ENCODE results near the gene MED12L.

MED12L gene

DNA sequence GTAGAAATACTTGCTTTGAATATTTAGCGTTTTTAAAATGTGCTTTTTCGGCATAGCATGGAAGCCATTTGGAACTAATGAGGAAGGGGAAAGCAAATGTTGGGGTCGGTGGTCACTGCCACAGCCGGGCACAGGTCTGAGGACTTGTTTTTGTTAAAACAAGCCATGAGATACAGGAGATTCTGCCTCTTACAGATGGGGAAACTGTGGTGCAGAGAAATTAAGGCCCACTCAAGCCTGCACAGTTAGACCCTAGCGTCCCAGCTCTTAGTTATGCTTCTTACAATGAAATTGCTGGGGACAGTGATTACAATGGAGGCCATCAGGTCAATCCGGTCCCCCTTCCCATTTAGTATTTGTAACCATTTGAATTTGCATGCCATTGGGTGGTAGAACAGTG lies 120.0 kb downstream of the MED12L start (continued):
- TF ChIP-seq CSRNP3 (CRISPR knock-in tag; IDR thresholded peaks at IDR 0.05) (no peak), RARB (CRISPR knock-in tag; IDR thresholded peaks at IDR 0.05) (no peak), ZNF70 (CRISPR knock-in tag; IDR thresholded peaks at IDR 0.05) (no peak), ZNF8 (CRISPR knock-in tag; IDR thresholded peaks at IDR 0.05) (no peak), TCF4 (CRISPR knock-in tag; IDR thresholded peaks at IDR 0.05; ENCODE audit: borderline replicate concordance) (no peak)
- TF ChIP-seq, protein P1, sequence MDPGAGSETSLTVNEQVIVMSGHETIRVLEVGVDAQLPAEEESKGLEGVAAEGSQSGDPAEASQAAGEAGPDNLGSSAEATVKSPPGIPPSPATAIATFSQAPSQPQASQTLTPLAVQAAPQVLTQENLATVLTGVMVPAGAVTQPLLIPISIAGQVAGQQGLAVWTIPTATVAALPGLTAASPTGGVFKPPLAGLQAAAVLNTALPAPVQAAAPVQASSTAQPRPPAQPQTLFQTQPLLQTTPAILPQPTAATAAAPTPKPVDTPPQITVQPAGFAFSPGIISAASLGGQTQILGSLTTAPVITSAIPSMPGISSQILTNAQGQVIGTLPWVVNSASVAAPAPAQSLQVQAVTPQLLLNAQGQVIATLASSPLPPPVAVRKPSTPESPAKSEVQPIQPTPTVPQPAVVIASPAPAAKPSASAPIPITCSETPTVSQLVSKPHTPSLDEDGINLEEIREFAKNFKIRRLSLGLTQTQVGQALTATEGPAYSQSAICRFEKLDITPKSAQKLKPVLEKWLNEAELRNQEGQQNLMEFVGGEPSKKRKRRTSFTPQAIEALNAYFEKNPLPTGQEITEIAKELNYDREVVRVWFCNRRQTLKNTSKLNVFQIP (CRISPR knock-in tag; IDR thresholded peaks at IDR 0.05; ENCODE audit: borderline replicate concordance, low read depth): no peak

- no peak for ATAC-seq
- TF ChIP-seq ISL1 (CRISPR knock-in tag; IDR thresholded peaks at IDR 0.05): no peak
- TF ChIP-seq OSR1 (CRISPR knock-in tag; IDR thresholded peaks at IDR 0.05): no peak
- no peak for TF ChIP-seq CSRNP3 (CRISPR knock-in tag; IDR thresholded peaks at IDR 0.05)
- no peak for TF ChIP-seq CSDC2 (CRISPR knock-in tag; IDR thresholded peaks at IDR 0.05)
- TF ChIP-seq, protein P2, sequence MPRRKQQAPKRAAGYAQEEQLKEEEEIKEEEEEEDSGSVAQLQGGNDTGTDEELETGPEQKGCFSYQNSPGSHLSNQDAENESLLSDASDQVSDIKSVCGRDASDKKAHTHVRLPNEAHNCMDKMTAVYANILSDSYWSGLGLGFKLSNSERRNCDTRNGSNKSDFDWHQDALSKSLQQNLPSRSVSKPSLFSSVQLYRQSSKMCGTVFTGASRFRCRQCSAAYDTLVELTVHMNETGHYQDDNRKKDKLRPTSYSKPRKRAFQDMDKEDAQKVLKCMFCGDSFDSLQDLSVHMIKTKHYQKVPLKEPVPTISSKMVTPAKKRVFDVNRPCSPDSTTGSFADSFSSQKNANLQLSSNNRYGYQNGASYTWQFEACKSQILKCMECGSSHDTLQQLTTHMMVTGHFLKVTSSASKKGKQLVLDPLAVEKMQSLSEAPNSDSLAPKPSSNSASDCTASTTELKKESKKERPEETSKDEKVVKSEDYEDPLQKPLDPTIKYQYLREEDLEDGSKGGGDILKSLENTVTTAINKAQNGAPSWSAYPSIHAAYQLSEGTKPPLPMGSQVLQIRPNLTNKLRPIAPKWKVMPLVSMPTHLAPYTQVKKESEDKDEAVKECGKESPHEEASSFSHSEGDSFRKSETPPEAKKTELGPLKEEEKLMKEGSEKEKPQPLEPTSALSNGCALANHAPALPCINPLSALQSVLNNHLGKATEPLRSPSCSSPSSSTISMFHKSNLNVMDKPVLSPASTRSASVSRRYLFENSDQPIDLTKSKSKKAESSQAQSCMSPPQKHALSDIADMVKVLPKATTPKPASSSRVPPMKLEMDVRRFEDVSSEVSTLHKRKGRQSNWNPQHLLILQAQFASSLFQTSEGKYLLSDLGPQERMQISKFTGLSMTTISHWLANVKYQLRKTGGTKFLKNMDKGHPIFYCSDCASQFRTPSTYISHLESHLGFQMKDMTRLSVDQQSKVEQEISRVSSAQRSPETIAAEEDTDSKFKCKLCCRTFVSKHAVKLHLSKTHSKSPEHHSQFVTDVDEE (CRISPR knock-in tag; IDR thresholded peaks at IDR 0.05): no peak
- TF ChIP-seq, protein P3, sequence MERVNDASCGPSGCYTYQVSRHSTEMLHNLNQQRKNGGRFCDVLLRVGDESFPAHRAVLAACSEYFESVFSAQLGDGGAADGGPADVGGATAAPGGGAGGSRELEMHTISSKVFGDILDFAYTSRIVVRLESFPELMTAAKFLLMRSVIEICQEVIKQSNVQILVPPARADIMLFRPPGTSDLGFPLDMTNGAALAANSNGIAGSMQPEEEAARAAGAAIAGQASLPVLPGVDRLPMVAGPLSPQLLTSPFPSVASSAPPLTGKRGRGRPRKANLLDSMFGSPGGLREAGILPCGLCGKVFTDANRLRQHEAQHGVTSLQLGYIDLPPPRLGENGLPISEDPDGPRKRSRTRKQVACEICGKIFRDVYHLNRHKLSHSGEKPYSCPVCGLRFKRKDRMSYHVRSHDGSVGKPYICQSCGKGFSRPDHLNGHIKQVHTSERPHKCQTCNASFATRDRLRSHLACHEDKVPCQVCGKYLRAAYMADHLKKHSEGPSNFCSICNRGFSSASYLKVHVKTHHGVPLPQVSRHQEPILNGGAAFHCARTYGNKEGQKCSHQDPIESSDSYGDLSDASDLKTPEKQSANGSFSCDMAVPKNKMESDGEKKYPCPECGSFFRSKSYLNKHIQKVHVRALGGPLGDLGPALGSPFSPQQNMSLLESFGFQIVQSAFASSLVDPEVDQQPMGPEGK (CRISPR knock-in tag; IDR thresholded peaks at IDR 0.05; ENCODE audit: borderline replicate concordance): no peak
- TF ChIP-seq BACH2 (CRISPR knock-in tag; IDR thresholded peaks at IDR 0.05; ENCODE audit: borderline replicate concordance): no peak
- no peak for TF ChIP-seq ZC3H10 (CRISPR knock-in tag; IDR thresholded peaks at IDR 0.05)
- no peak for TF ChIP-seq ZNF8 (CRISPR knock-in tag; IDR thresholded peaks at IDR 0.05)
- TF ChIP-seq, protein P1 (CRISPR knock-in tag; IDR thresholded peaks at IDR 0.05; ENCODE audit: borderline replicate concordance, low read depth): no peak
- TF ChIP-seq ESRRG (CRISPR knock-in tag; IDR thresholded peaks at IDR 0.05): no peak
Observed at GRCh38 chr3:151206201-151206600, 120.7 kb downstream of the MED12L start.

- TF ChIP-seq CSDC2 (CRISPR knock-in tag; IDR thresholded peaks at IDR 0.05): no peak
- no peak for TF ChIP-seq TOX (CRISPR knock-in tag; IDR thresholded peaks at IDR 0.05; ENCODE audit: borderline replicate concordance)
- no peak for ATAC-seq
Observed at GRCh38 chr3:151209654-151210053, 124.2 kb downstream of the MED12L start.

DNA sequence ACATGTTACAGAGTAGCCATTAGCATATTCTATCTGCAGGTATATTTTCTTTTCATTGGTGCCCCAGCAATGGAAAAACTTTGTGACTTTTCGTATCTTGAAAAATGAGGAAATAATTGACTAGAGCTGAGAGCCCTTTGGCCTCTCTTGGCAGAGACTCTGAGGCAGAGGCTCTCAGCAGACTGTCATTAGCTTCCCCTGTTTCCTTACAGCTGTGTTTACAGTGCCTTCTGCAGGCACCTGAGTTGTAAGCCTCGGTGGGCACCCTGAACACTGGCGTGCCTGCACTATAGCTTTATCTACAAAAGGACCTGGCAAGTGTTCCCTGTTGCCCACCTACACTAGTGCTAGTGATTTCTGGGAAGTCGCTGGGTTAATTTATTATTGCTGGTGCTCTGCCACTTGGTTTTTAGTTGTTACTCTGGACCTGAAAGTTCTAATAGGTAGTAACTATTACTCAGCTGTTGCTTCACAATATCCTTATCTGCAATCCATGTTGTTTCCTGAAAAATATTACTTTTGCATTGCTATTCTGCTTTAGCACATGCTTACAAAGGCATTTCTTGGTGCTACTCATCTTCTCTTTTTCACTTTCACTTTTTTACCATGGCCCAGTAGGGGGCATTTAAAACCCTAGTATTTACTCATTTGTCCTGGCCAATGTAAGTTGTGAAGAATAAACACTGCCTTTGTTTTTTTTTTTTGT lies 125.4 kb downstream of the MED12L start:
- peak; percentile 39; the same call in 2 of the 3 replicates for ATAC-seq
- TF ChIP-seq ZNF8 (CRISPR knock-in tag; IDR thresholded peaks at IDR 0.05) (no peak), ZNF565 (CRISPR knock-in tag; conservative IDR thresholded peaks at IDR 0.05; ENCODE audit: low read depth) (no peak), BACH2 (CRISPR knock-in tag; IDR thresholded peaks at IDR 0.05; ENCODE audit: borderline replicate concordance) (no peak), ARNTL (CRISPR knock-in tag; IDR thresholded peaks at IDR 0.05; ENCODE audit: borderline replicate concordance, low read depth) (no peak), ZFP30 (CRISPR knock-in tag; IDR thresholded peaks at IDR 0.05) (no peak)
- TF ChIP-seq, protein P2 (CRISPR knock-in tag; IDR thresholded peaks at IDR 0.05): no peak
- TF ChIP-seq, protein P3 (CRISPR knock-in tag; IDR thresholded peaks at IDR 0.05; ENCODE audit: borderline replicate concordance): no peak
